NCI-H226 (cell line): ENCODE measurements around the gene NTM.

Source experiments
- DNase-seq: peaks from one replicate; pipeline ENCODE4 v3.0.0-alpha.2; 2015

The NTM gene

GRCh38 chr11:131510662-131511061 is 140.2 kb downstream of the NTM start:
- no peak for DNase-seq

- no peak for DNase-seq
These were observed 141.4 kb downstream of the NTM start for GRCh38 chr11:131511794-131512193.

- no peak for DNase-seq
These were observed 141.8 kb downstream of the NTM start for GRCh38 chr11:131512228-131512627.

GRCh38 chr11:131514062-131514461 is 143.6 kb downstream of the NTM start:
- no peak for DNase-seq

GRCh38 chr11:131518305-131518838 is 148.0 kb downstream of the NTM start:
- no peak for DNase-seq

GRCh38 chr11:131522851-131523250 is 152.4 kb downstream of the NTM start:
- no peak for DNase-seq

- no peak for DNase-seq
These were observed 160.0 kb downstream of the NTM start for GRCh38 chr11:131530407-131530806.

GRCh38 chr11:131533149-131533548 is 162.7 kb downstream of the NTM start:
- no peak for DNase-seq

- DNase-seq: no peak
These were observed 163.6 kb downstream of the NTM start for GRCh38 chr11:131533998-131534397.

- no peak for DNase-seq
These were observed 164.2 kb downstream of the NTM start for GRCh38 chr11:131534611-131535010.

- no peak for DNase-seq
These were observed 165.7 kb downstream of the NTM start for GRCh38 chr11:131536159-131536558.

GRCh38 chr11:131537196-131537595 is 166.8 kb downstream of the NTM start:
- no peak for DNase-seq

- DNase-seq: no peak
These were observed 167.3 kb downstream of the NTM start for GRCh38 chr11:131537748-131538147.

- DNase-seq: no peak
These were observed 167.9 kb downstream of the NTM start for GRCh38 chr11:131538322-131538721.

GRCh38 chr11:131540676-131541075 is 170.3 kb downstream of the NTM start:
- DNase-seq: no peak

- no peak for DNase-seq
These were observed 173.1 kb downstream of the NTM start for GRCh38 chr11:131543389-131544025.

GRCh38 chr11:131544591-131544990 is 174.2 kb downstream of the NTM start:
- DNase-seq: no peak

- DNase-seq: no peak
These were observed 175.9 kb downstream of the NTM start for GRCh38 chr11:131546218-131546895.

- DNase-seq: no peak
These were observed 178.7 kb downstream of the NTM start for GRCh38 chr11:131549099-131549498.

- no peak for DNase-seq
These were observed 179.4 kb downstream of the NTM start for GRCh38 chr11:131549770-131550169.

GRCh38 chr11:131560287-131560686 is 189.9 kb downstream of the NTM start:
- DNase-seq: no peak

GRCh38 chr11:131561501-131561900 is 191.1 kb downstream of the NTM start:
- no peak for DNase-seq

- no peak for DNase-seq
These were observed 191.6 kb downstream of the NTM start for GRCh38 chr11:131561972-131562371.

GRCh38 chr11:131568318-131568717 is 197.9 kb downstream of the NTM start:
- no peak for DNase-seq

- DNase-seq: no peak
These were observed 201.2 kb downstream of the NTM start for GRCh38 chr11:131571571-131571970.
